ENCODE measurements around the gene NKAP. TPM values are rescaled to one million over a fixed set of nuclear protein-coding genes. Genes with fewer than 3 reads are reported as not detected.

The NKAP gene
- total and polyA plus RNA-seq, 9 of the 15 experiments (the other 6 are each of a cell fraction or from before 2014, with no cell fraction given) = 3.1 to 8.3 (median 7.0) TPM

DNA sequence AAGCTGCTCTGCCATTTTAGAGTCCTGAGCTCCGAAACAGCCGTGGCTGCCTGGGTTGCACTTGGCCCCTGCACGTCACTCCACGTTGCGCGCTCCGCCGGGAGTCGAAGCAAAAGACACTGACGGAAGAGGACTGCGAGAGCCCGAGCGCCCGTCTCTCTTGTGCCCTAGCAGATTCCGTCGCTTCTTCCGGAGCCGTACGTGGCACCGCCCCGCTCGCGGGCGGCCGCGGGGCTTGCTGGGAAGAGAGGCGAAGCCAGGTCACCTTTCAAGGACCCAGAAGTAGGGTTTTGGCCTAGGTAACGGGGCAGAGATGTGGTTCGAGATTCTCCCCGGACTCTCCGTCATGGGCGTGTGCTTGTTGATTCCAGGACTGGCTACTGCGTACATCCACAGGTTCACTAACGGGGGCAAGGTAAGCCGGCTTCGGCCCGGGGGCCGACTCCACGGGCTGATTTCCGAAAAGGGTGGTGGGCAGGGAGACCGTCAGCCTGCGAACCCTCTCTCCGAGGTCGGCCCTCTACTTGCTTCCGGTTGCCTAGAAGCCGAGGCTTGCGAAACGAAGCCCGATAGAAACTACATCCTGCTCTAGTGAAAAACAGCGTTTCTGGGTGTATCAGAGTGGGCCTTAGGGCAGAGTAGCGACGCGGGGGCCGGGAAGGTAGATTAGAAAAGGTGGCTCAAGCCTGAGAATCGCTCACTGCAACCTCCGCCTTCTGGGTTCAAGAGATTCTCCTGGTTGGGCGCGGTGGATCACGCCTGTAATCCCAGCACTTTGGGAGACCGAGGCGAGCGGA is 71.8 kb downstream of the NKAP start, which contains the start of the genes NDUFA1 and RNF113A (continued):
- TF ChIP-seq ZNF699 (CRISPR knock-in tag; IDR thresholded peaks at IDR 0.05; ENCODE audit: insufficient replicate concordance) (no peak), KAT7 (CRISPR knock-in tag; IDR thresholded peaks at IDR 0.05; ENCODE audit: borderline replicate concordance) (peak; percentile 73; the same call in 1 of the 2 replicates), TCF3 (CRISPR knock-in tag; IDR thresholded peaks at IDR 0.05) (peak; percentile 30), ZNF584 (CRISPR knock-in tag; IDR thresholded peaks at IDR 0.05; ENCODE audit: low read depth) (0 out of 2 replicates have a peak, but pooled peaks have one; percentile 26), CCNT2 (IDR thresholded peaks at IDR 0.05; ENCODE audit: borderline replicate concordance, extremely low read depth, insufficient read length, low read depth, low read length) (peak; percentile 43), KDM5B (IDR thresholded peaks at IDR 0.05; ENCODE audit: insufficient replicate concordance, low read depth, low read length) (peak; percentile 95), ZNF3 (CRISPR knock-in tag; IDR thresholded peaks at IDR 0.05) (no peak), TOE1 (IDR thresholded peaks at IDR 0.05; ENCODE audit: borderline replicate concordance) (peak; percentile 58; the same call in 1 of the 2 replicates), TOE1 (CRISPR knock-in tag; IDR thresholded peaks at IDR 0.05; ENCODE audit: borderline replicate concordance, low read depth) (no peak), KLF10 (CRISPR knock-in tag; IDR thresholded peaks at IDR 0.05) (no peak), ZSCAN29 (IDR thresholded peaks at IDR 0.05) (no peak), ZNF24 (IDR thresholded peaks at IDR 0.05) (0 out of 2 replicates have a peak, but pooled peaks have one; percentile 44), ZNF143 (CRISPR knock-in tag; IDR thresholded peaks at IDR 0.05) (peak; percentile 79), ZZZ3 (IDR thresholded peaks at IDR 0.05) (0 out of 2 replicates have a peak, but pooled peaks have one; percentile 57), SAP30 (IDR thresholded peaks at IDR 0.05; ENCODE audit: borderline replicate concordance, insufficient read depth, low read depth, low read length, poor library complexity, severe bottlenecking) (peak; percentile 59), HMGN3 (IDR thresholded peaks at IDR 0.05; ENCODE audit: borderline replicate concordance, extremely low read depth, insufficient read length, low read depth, low read length) (peak; percentile 62), RB1 (IDR thresholded peaks at IDR 0.05; ENCODE audit: low read depth) (0 out of 2 replicates have a peak, but pooled peaks have one; percentile 34), ZNF121 (CRISPR knock-in tag; conservative IDR thresholded peaks at IDR 0.05) (no peak)
- TF ChIP-seq, protein P1, sequence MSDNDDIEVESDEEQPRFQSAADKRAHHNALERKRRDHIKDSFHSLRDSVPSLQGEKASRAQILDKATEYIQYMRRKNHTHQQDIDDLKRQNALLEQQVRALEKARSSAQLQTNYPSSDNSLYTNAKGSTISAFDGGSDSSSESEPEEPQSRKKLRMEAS (CRISPR knock-in tag; IDR thresholded peaks at IDR 0.05) = no peak
- TF ChIP-seq, protein P2, sequence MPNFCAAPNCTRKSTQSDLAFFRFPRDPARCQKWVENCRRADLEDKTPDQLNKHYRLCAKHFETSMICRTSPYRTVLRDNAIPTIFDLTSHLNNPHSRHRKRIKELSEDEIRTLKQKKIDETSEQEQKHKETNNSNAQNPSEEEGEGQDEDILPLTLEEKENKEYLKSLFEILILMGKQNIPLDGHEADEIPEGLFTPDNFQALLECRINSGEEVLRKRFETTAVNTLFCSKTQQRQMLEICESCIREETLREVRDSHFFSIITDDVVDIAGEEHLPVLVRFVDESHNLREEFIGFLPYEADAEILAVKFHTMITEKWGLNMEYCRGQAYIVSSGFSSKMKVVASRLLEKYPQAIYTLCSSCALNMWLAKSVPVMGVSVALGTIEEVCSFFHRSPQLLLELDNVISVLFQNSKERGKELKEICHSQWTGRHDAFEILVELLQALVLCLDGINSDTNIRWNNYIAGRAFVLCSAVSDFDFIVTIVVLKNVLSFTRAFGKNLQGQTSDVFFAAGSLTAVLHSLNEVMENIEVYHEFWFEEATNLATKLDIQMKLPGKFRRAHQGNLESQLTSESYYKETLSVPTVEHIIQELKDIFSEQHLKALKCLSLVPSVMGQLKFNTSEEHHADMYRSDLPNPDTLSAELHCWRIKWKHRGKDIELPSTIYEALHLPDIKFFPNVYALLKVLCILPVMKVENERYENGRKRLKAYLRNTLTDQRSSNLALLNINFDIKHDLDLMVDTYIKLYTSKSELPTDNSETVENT (CRISPR knock-in tag; IDR thresholded peaks at IDR 0.05) = peak; percentile 55; the same call in 1 of the 2 replicates
- TF ChIP-seq, protein P3, sequence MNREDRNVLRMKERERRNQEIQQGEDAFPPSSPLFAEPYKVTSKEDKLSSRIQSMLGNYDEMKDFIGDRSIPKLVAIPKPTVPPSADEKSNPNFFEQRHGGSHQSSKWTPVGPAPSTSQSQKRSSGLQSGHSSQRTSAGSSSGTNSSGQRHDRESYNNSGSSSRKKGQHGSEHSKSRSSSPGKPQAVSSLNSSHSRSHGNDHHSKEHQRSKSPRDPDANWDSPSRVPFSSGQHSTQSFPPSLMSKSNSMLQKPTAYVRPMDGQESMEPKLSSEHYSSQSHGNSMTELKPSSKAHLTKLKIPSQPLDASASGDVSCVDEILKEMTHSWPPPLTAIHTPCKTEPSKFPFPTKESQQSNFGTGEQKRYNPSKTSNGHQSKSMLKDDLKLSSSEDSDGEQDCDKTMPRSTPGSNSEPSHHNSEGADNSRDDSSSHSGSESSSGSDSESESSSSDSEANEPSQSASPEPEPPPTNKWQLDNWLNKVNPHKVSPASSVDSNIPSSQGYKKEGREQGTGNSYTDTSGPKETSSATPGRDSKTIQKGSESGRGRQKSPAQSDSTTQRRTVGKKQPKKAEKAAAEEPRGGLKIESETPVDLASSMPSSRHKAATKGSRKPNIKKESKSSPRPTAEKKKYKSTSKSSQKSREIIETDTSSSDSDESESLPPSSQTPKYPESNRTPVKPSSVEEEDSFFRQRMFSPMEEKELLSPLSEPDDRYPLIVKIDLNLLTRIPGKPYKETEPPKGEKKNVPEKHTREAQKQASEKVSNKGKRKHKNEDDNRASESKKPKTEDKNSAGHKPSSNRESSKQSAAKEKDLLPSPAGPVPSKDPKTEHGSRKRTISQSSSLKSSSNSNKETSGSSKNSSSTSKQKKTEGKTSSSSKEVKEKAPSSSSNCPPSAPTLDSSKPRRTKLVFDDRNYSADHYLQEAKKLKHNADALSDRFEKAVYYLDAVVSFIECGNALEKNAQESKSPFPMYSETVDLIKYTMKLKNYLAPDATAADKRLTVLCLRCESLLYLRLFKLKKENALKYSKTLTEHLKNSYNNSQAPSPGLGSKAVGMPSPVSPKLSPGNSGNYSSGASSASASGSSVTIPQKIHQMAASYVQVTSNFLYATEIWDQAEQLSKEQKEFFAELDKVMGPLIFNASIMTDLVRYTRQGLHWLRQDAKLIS (CRISPR knock-in tag; IDR thresholded peaks at IDR 0.05) = 0 out of 2 replicates have a peak, but pooled peaks have one; percentile 67
